ENCODE results near the gene GJD4. TPM values are rescaled to one million over a fixed set of nuclear protein-coding genes. Genes with fewer than 3 reads are reported as not detected.

GJD4 gene, protein sequence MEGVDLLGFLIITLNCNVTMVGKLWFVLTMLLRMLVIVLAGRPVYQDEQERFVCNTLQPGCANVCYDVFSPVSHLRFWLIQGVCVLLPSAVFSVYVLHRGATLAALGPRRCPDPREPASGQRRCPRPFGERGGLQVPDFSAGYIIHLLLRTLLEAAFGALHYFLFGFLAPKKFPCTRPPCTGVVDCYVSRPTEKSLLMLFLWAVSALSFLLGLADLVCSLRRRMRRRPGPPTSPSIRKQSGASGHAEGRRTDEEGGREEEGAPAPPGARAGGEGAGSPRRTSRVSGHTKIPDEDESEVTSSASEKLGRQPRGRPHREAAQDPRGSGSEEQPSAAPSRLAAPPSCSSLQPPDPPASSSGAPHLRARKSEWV
- total RNA-seq = not detected

DNA sequence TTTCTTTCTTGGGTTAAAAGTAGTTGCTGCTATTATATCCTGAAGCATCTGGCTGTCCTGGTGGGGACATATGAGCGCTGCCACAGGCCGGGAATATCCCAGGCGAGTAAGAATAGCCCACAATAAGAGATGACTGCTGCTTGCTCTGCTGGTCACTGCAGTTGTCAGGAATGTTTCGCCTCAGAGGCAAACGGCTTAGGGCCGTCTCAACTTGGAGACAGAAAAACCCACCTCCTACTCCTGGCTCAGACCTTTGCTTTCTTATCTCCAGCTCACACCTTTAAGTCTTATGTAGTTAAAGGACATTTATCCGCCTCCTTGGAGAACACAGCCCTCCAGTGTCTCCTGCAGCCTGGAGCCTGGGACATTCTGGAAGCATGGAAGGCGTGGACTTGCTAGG lies at the start of gene GJD4:
TSS of gene GJD4 (plus strand) at position 151 of the 400 bp plus-strand sequence. CDS start at position 378, 227 bp downstream.
- DNase-seq (no peak), ATAC-seq (no peak)
- Mint-ChIP-seq H3K36me3 (ENCODE audit: insufficient read depth) (no peaks in the 10 kb centered on the region), H3K27me3 (ENCODE audit: low read depth) (peaks cover 58% of the 10 kb centered on the region), H3K9me3 (peaks cover 19% of the 10 kb centered on the region), H3K4me1 (ENCODE audit: low read depth) (peaks cover 4% of the 10 kb centered on the region), H3K4me3 (no peak within 1 kb of the TSS)

GRCh38 chr10:35555962-35556930 lies 48.9 kb upstream of the GJD4 start:
- no peak overlapping the region for H3K4me3 Mint-ChIP-seq
- H3K36me3 Mint-ChIP-seq (ENCODE audit: insufficient read depth) = peaks cover 24% of the 10 kb centered on the region
- ATAC-seq = no peak
- H3K4me1 Mint-ChIP-seq (ENCODE audit: low read depth) = peaks cover 4% of the 10 kb centered on the region
- no peaks in the 10 kb centered on the region for H3K27me3 Mint-ChIP-seq (ENCODE audit: low read depth)
- no peak for DNase-seq
- no peaks in the 10 kb centered on the region for H3K9me3 Mint-ChIP-seq

GRCh38 chr10:35558276-35558675 lies 46.9 kb upstream of the GJD4 start:
- peaks cover 24% of the 10 kb centered on the region for H3K36me3 Mint-ChIP-seq (ENCODE audit: insufficient read depth)
- H3K9me3 Mint-ChIP-seq = no peaks in the 10 kb centered on the region
- DNase-seq (no peak), ATAC-seq (no peak)
- no peaks in the 10 kb centered on the region for H3K27me3 Mint-ChIP-seq (ENCODE audit: low read depth)
- peaks cover 5% of the 10 kb centered on the region for H3K4me1 Mint-ChIP-seq (ENCODE audit: low read depth)
- no peak overlapping the region for H3K4me3 Mint-ChIP-seq

GRCh38 chr10:35559416-35559815 lies 45.7 kb upstream of the GJD4 start:
- H3K9me3 Mint-ChIP-seq = no peaks in the 10 kb centered on the region
- no peak overlapping the region for H3K4me3 Mint-ChIP-seq
- peaks cover 25% of the 10 kb centered on the region for H3K36me3 Mint-ChIP-seq (ENCODE audit: insufficient read depth)
- no peak for ATAC-seq
- DNase-seq = no peak
- H3K27me3 Mint-ChIP-seq (ENCODE audit: low read depth) = no peaks in the 10 kb centered on the region
- peaks cover 6% of the 10 kb centered on the region for H3K4me1 Mint-ChIP-seq (ENCODE audit: low read depth)

- H3K27me3 Mint-ChIP-seq (ENCODE audit: low read depth) = no peaks in the 10 kb centered on the region
- peaks cover 3% of the 10 kb centered on the region for H3K4me1 Mint-ChIP-seq (ENCODE audit: low read depth)
- H3K9me3 Mint-ChIP-seq = no peaks in the 10 kb centered on the region
- H3K36me3 Mint-ChIP-seq (ENCODE audit: insufficient read depth) = peaks cover 25% of the 10 kb centered on the region
- DNase-seq = no peak
- ATAC-seq = no peak
- H3K4me3 Mint-ChIP-seq = no peak overlapping the region
Measured at GRCh38 chr10:35561715-35562114, 43.4 kb upstream of the GJD4 start.

DNA sequence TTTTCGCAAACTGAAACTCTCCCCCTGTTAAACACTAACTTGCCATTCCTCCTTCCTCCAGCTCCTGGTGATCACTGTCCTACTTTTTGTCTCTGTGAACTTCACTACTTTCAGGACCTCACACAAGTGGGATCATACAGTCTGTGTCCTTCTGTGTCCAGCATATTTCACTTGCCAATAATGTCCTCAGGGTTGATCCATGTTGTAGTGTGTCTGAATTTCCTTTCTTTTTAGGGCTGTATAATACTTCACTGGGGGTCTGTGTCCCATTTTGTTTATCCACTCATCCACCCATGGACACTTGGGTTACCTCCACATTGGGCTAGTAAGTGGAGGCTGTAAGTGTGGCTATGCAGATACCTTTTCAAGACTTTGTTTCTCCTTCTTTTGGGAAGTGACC lies 42.7 kb upstream of the GJD4 start:
- Mint-ChIP-seq H3K4me1 (ENCODE audit: low read depth) (peaks cover 3% of the 10 kb centered on the region), H3K27me3 (ENCODE audit: low read depth) (no peaks in the 10 kb centered on the region), H3K4me3 (no peak overlapping the region), H3K36me3 (ENCODE audit: insufficient read depth) (peaks cover 26% of the 10 kb centered on the region), H3K9me3 (no peaks in the 10 kb centered on the region)
- ATAC-seq (no peak), DNase-seq (no peak)

- Mint-ChIP-seq H3K9me3 (no peaks in the 10 kb centered on the region), H3K4me3 (no peak overlapping the region), H3K4me1 (ENCODE audit: low read depth) (peaks cover 3% of the 10 kb centered on the region), H3K36me3 (ENCODE audit: insufficient read depth) (peaks cover 24% of the 10 kb centered on the region), H3K27me3 (ENCODE audit: low read depth) (no peaks in the 10 kb centered on the region)
- DNase-seq (peak; percentile 19), ATAC-seq (no peak)
Measured at GRCh38 chr10:35563261-35563891, 41.8 kb upstream of the GJD4 start.

DNA sequence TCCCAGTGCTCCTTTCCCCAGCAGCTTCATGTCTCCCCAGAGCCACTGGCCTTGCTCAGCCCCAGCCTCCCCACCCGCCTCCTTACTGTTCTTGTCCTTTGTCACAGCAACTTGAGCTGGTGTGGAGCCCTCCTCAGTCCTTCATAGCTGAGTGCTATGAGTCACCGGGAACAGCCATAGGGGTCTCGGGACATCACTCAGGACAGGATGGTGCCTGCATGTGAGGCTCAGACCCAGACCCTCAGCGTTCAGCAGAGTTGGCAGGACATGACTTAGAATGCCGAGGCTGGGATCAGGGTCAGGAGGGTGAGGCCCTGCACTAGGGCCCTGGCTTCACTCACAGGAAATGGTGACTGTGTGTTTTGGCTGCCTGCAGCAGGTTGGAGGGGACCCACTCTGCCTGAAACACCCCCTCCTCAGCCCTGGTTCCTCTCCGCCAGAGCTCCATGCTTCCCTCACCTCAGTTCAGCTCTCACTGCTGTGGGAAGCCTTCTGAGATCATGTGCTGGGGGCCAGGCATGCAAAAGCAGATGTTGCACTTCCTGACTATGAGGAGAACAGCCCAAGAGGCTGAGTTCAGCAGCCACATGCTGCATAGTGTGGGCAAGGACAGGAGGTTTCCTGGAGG lies 40.7 kb upstream of the GJD4 start:
- Mint-ChIP-seq H3K4me1 (ENCODE audit: low read depth) (peaks cover 3% of the 10 kb centered on the region), H3K27me3 (ENCODE audit: low read depth) (no peaks in the 10 kb centered on the region), H3K4me3 (no peak overlapping the region), H3K9me3 (no peaks in the 10 kb centered on the region), H3K36me3 (ENCODE audit: insufficient read depth) (peaks cover 24% of the 10 kb centered on the region)
- DNase-seq = no peak
- ATAC-seq = no peak

GRCh38 chr10:35565602-35566081 lies 39.5 kb upstream of the GJD4 start:
- Mint-ChIP-seq H3K36me3 (ENCODE audit: insufficient read depth) (peaks cover 29% of the 10 kb centered on the region), H3K4me1 (ENCODE audit: low read depth) (peaks cover 3% of the 10 kb centered on the region), H3K9me3 (no peaks in the 10 kb centered on the region), H3K27me3 (ENCODE audit: low read depth) (no peaks in the 10 kb centered on the region), H3K4me3 (no peak overlapping the region)
- ATAC-seq = no peak
- DNase-seq = no peak

GRCh38 chr10:35567951-35568350 lies 37.2 kb upstream of the GJD4 start:
- Mint-ChIP-seq H3K36me3 (ENCODE audit: insufficient read depth) (peaks cover 33% of the 10 kb centered on the region), H3K27me3 (ENCODE audit: low read depth) (no peaks in the 10 kb centered on the region), H3K4me1 (ENCODE audit: low read depth) (peaks cover 3% of the 10 kb centered on the region), H3K9me3 (no peaks in the 10 kb centered on the region), H3K4me3 (no peak overlapping the region)
- ATAC-seq = no peak
- DNase-seq = no peak

- no peak for DNase-seq
- H3K4me3 Mint-ChIP-seq = no peak overlapping the region
- no peaks in the 10 kb centered on the region for H3K4me1 Mint-ChIP-seq (ENCODE audit: low read depth)
- no peaks in the 10 kb centered on the region for H3K27me3 Mint-ChIP-seq (ENCODE audit: low read depth)
- peaks cover 31% of the 10 kb centered on the region for H3K36me3 Mint-ChIP-seq (ENCODE audit: insufficient read depth)
- no peaks in the 10 kb centered on the region for H3K9me3 Mint-ChIP-seq
- no peak for ATAC-seq
Measured at GRCh38 chr10:35568483-35569015, 36.6 kb upstream of the GJD4 start.

DNA sequence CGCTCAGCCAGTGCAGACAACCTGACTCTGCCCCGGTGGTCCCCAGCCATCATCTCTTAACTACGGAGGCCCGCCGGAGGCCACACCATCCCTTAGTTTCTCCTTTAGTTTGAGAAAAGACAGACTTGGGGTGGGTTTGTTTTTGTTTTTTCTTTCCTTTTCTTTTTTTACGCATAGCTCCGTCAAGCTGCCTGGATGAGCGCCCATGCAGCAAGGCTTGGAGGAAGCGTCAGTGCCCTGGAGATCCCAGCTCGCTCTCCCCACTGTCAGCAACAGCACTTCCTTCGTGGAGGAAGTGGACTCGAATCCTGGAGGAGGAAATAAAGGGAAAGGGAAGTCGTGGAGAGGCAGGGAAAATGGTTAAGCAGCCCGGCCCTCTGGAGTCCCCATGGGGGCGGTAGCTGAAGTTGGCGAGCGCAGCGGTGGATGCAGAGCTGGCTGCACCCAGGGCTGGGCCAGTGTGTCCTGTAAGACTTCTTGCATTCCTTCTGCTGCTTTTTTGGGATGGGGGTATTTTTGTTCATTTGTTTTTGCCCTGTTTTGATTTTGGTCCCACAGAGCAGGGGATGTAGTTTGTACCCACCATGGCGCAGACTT lies 35.9 kb upstream of the GJD4 start:
- Mint-ChIP-seq H3K4me3 (no peak overlapping the region), H3K27me3 (ENCODE audit: low read depth) (no peaks in the 10 kb centered on the region), H3K4me1 (ENCODE audit: low read depth) (no peaks in the 10 kb centered on the region), H3K9me3 (no peaks in the 10 kb centered on the region), H3K36me3 (ENCODE audit: insufficient read depth) (peaks cover 37% of the 10 kb centered on the region)
- DNase-seq (no peak), ATAC-seq (no peak)

GRCh38 chr10:35569836-35570235 lies 35.3 kb upstream of the GJD4 start:
- peaks cover 43% of the 10 kb centered on the region for H3K36me3 Mint-ChIP-seq (ENCODE audit: insufficient read depth)
- no peaks in the 10 kb centered on the region for H3K27me3 Mint-ChIP-seq (ENCODE audit: low read depth)
- H3K4me1 Mint-ChIP-seq (ENCODE audit: low read depth) = no peaks in the 10 kb centered on the region
- ATAC-seq (no peak), DNase-seq (no peak)
- H3K4me3 Mint-ChIP-seq = no peak overlapping the region
- H3K9me3 Mint-ChIP-seq = no peaks in the 10 kb centered on the region

All from activated T-cell treated with anti-CD3 and anti-CD28 coated beads, Interleukin-2, amount 50 U/mL, for 4 hours (primary cell).